SU-DHL-6 (cell line): ENCODE measurements around the gene RMI1.

Experiments used
- EZH2phosphoT487 ChIP-seq: fragments of 200-600 bp; sonication (generic), shearing (Covaris generic); conservative IDR thresholded peaks from 2 replicates; pipeline ENCODE4 v1.6.1; 2018; ENCODE audit warnings: mild to moderate bottlenecking, antibody characterized with exemption, low read length, moderate library complexity, mixed read lengths
- TF ChIP-seq, protein P1 (sequence below): fragments of 200-600 bp; sonication (generic); IDR thresholded peaks from one replicate; pipeline ENCODE4 v1.5.1; 2017; ENCODE audit warnings: antibody characterized with exemption, mild to moderate bottlenecking, low read length, moderate library complexity; ENCODE audit not compliant: insufficient read depth, poor library complexity, severe bottlenecking

DNA sequence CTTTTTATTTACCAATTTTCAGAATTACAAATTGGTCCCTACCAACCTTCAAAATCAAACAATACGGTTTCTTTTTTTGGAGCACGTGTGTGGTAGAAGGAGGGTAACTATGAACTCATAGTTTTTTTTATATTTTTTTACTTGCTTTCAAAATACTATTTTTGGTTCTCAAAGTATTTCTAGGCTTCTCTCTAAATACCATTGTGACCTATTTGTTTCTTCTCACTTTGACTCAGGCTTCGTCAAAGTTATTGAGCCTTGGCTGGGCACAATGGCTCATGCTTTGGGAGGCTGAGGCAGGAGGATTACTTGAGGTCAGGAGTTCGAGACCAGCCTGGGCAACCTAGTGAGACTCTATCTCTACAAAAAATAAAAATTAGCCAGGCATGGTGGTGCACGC lies 47.8 kb upstream of the RMI1 start:
- TF ChIP-seq, protein P1, sequence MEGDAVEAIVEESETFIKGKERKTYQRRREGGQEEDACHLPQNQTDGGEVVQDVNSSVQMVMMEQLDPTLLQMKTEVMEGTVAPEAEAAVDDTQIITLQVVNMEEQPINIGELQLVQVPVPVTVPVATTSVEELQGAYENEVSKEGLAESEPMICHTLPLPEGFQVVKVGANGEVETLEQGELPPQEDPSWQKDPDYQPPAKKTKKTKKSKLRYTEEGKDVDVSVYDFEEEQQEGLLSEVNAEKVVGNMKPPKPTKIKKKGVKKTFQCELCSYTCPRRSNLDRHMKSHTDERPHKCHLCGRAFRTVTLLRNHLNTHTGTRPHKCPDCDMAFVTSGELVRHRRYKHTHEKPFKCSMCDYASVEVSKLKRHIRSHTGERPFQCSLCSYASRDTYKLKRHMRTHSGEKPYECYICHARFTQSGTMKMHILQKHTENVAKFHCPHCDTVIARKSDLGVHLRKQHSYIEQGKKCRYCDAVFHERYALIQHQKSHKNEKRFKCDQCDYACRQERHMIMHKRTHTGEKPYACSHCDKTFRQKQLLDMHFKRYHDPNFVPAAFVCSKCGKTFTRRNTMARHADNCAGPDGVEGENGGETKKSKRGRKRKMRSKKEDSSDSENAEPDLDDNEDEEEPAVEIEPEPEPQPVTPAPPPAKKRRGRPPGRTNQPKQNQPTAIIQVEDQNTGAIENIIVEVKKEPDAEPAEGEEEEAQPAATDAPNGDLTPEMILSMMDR: no peak
- TF ChIP-seq EZH2phosphoT487: no peak
